Uterus (tissue), 2 donors: ENCODE data around the gene GPATCH2.

Source experiments
- CTCF ChIP-seq, 4 experiments: fragments of 200-600 bp in 2 of 4; fragments of 450-650 bp in 2 of 4; sonication (generic) in 2 of 4; IDR thresholded peaks; one replicate each; pipeline ENCODE4 v1.5.1; 2016 to 2019; ENCODE audit warnings: antibody characterized with exemption in 4 of 4, mild to moderate bottlenecking in 2 of 4, moderate library complexity in 1 of 4
- POLR2A ChIP-seq, 2 donors: fragments of 450-650 bp; IDR thresholded peaks; one replicate each; pipeline ENCODE4 v1.6.1; 2016; ENCODE audit warnings: antibody characterized with exemption in 2 of 2, mild to moderate bottlenecking in 1 of 2, moderate library complexity in 1 of 2

GRCh38 chr1:217498209-217498608, 132.7 kb downstream of the GPATCH2 start:
- no peak for TF ChIP-seq CTCF (IDR thresholded peaks at IDR 0.05)
- TF ChIP-seq POLR2A (IDR thresholded peaks at IDR 0.05), result no peak
